GM21447 (cell line): ENCODE results near the gene SNED1.

Source experiments
- ATAC-seq: cut with Tn5 transposase; IDR thresholded peaks from one replicate; pipeline ENCODE4 v1.9.1; 2021; ENCODE audit not compliant: unreplicated experiment

Gene SNED1

GRCh38 chr2:241043581-241043980 is 45.2 kb downstream of the SNED1 start:
- ATAC-seq: no peak

- ATAC-seq: no peak
These were observed 49.0 kb downstream of the SNED1 start for GRCh38 chr2:241047253-241048010.

- no peak for ATAC-seq
These were observed 49.9 kb downstream of the SNED1 start for GRCh38 chr2:241048149-241048948.

GRCh38 chr2:241048949-241049343 is 50.5 kb downstream of the SNED1 start:
- ATAC-seq: no peak

- ATAC-seq: no peak
These were observed 51.6 kb downstream of the SNED1 start for GRCh38 chr2:241049739-241050623.

GRCh38 chr2:241050624-241051577 is 52.5 kb downstream of the SNED1 start:
- no peak for ATAC-seq

- ATAC-seq: no peak
These were observed 53.4 kb downstream of the SNED1 start for GRCh38 chr2:241051578-241052487.

- no peak for ATAC-seq
These were observed 54.4 kb downstream of the SNED1 start for GRCh38 chr2:241052677-241053360.

GRCh38 chr2:241053576-241054251 is 55.3 kb downstream of the SNED1 start:
- ATAC-seq: no peak

- no peak for ATAC-seq
These were observed 62.9 kb downstream of the SNED1 start for GRCh38 chr2:241061275-241061674.

- ATAC-seq: no peak
These were observed 64.1 kb downstream of the SNED1 start for GRCh38 chr2:241062389-241063092.

GRCh38 chr2:241063093-241063551 is 64.7 kb downstream of the SNED1 start:
- ATAC-seq: no peak

- no peak for ATAC-seq
These were observed 65.2 kb downstream of the SNED1 start for GRCh38 chr2:241063587-241063986.

- no peak for ATAC-seq
These were observed 65.8 kb downstream of the SNED1 start for GRCh38 chr2:241064008-241064801.

GRCh38 chr2:241064802-241065354 is 66.5 kb downstream of the SNED1 start:
- ATAC-seq: no peak

- ATAC-seq: no peak
These were observed 67.0 kb downstream of the SNED1 start for GRCh38 chr2:241065355-241065803.
